GM21528 (cell line): Measurements from ENCODE around the gene RBM12.

Experiments used
- ATAC-seq: cut with Tn5 transposase; IDR thresholded peaks from one replicate; pipeline ENCODE4 v1.9.1; 2021; ENCODE audit warnings: mild to moderate bottlenecking, moderate library complexity; ENCODE audit not compliant: unreplicated experiment, low FRiP score

RBM12 gene

DNA sequence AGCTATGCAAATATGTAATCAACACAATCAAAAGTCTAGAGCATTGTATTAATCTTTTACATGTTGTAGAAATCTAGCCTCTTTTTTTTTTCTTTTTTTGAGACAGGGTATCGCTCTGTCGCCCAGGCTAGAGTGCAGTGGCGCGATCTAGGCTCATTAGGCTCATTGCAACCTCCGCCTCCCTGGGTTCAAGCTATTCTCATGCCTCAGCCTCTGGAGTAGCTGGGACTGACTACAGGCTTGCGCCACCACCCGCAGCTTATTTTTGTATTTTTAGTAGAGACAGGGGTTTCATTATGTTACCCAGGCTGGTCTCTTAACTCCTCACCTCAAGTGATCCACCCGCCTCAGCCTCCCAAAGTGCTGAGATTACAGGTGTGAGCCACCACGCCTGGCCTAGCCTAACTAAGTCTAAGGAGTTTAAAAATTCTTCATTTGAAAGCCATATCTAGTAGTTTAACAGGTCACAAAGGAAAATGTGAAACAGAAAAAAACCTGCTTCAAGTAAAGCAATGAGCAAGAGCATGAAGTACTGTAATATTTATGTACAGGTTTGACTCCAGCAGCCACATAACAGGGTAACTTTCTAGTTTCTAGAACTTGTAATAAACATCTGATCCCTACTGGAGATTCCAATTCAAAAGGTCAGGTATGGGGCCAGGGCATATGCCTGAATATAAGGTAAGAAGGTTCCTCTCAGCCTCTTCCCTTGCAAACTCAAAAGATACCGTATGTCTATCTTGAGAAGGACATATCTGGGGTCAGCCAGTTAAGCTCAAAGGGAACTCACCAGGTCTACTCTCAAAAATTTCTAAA, 4.4 kb downstream of the RBM12 start:
- ATAC-seq: no peak

- ATAC-seq: no peak
These were observed 7.4 kb downstream of the RBM12 start for GRCh38 chr20:35657271-35657670.

DNA sequence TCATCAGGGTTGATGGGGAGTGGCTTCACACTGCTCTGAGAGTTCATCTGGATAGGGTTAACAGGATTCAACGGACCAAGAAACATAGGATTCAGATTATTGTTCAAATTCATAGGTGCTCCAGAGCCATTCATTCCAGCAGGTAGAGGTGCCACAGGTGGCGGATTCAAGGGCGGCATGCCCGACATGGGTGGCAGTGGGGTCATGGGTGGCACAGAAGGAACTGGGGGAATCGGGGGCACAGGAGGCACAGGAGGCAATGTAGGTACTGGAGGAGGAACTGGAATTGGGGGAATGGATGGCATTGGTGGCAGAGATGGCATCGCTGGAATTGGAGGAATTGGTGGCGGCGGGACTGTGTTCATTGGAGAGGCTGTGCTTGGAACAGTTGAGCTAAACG, 10.3 kb downstream of the RBM12 start:
- no peak for ATAC-seq

- no peak for ATAC-seq
These were observed 10.8 kb downstream of the RBM12 start for GRCh38 chr20:35653893-35654292.

- ATAC-seq: no peak
These were observed 11.3 kb downstream of the RBM12 start for GRCh38 chr20:35653430-35653734.

GRCh38 chr20:35652641-35653429, 11.9 kb downstream of the RBM12 start:
- ATAC-seq: no peak

- no peak for ATAC-seq
These were observed 12.7 kb downstream of the RBM12 start for GRCh38 chr20:35651958-35652357.

GRCh38 chr20:35650632-35651031, 14.1 kb downstream of the RBM12 start:
- ATAC-seq: no peak

GRCh38 chr20:35648836-35649235, 15.9 kb downstream of the RBM12 start:
- ATAC-seq: no peak

- ATAC-seq: no peak
These were observed 19.9 kb downstream of the RBM12 start for GRCh38 chr20:35644806-35645205.

DNA sequence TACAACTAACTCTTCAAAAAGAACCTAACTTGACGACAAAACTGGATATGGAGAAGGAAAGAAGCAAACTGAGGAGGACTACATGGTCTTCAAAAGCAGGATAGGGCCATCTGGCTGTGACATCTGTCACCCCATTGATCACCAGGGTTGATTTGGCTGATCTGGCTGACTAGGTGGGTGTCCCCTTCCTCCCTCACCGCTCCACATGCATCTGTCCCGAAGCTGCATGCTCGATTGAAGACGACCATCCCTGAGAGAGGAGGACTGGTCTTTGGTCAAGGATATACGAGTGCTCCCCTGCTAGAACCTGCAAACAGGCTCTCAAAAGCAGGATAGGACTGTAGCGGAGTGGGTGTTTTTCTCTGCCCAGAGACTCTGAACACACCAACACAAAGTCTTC, 21.7 kb downstream of the RBM12 start:
- no peak for ATAC-seq

GRCh38 chr20:35641743-35642142, 23.0 kb downstream of the RBM12 start:
- no peak for ATAC-seq

DNA sequence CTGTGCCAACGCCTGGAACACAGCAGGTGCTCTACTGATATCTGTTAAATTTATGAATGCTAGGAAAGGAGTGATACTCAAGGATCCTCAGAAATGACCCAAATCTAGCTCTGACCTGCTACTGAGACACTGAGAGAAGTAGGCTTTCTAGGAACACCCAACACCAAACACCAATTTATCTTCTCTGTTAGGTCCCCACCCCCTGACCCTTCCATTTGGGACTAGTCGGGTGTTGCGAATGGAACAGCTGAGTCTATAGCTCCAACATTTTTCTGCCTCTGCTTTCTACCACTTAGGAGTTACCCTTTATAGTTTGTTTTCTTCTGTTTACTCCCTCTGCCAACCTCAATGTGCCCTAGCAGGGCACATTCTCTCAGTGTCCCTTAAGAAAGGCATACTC, 24.0 kb downstream of the RBM12 start:
- ATAC-seq: no peak

GRCh38 chr20:35638751-35639150, 25.9 kb downstream of the RBM12 start:
- no peak for ATAC-seq

DNA sequence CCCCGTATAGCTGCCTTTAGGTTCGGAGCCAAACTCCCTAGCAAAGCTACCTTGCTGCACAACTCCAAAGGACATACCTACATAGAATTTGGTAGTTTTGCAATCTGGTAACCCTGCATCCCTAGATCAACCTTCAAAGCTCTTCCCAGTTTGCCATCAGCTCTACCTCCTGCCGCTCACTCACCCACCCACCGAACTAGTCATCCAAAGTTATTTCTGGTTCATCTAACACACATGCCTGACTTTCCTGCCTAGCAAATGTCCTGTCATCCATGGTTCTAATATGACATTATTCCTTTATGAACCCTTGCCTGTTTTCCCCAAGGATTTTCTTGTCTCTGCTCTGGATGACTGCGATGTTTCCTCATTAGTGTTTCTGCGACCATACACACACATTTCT, 27.4 kb downstream of the RBM12 start:
- no peak for ATAC-seq

DNA sequence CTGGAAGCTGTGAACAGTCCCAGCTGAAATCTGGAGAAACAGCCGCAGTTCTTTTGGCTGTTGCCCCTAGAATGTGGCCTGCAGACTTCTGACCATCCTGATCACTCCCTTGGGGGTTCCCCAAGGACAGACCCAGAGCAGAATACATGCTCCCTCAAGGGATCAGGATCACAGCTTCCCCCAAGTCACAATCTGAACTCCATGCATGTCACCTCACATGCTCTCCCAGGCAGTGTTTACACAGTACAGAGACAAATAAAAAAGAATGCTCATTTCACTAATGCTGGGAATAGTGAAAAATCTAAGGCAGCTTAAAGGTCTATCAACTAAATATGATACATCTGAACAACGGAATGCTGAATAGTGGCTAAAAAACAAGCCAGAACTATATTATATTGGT, 28.6 kb downstream of the RBM12 start:
- no peak for ATAC-seq

DNA sequence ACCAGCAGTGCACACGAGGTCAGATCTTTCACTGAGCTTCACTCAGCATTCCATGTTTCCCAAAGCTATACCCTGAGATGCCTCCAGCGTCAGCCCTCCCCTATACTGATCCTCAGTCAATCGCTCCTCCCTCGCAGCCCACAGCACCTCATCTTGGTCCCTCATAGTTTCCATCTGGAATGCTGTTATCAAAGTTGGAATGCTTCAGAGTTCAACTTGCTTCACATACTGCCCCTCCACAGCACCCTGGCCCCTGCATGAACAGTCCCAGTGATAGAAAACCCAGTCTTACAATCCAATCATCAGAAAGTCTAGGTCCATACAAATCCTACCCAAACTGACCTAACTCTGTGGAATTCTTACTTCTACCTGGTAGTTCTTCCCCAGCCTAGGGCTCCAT, 29.0 kb downstream of the RBM12 start:
- ATAC-seq: no peak

- no peak for ATAC-seq
These were observed 32.1 kb downstream of the RBM12 start for GRCh38 chr20:35632539-35633115.

DNA sequence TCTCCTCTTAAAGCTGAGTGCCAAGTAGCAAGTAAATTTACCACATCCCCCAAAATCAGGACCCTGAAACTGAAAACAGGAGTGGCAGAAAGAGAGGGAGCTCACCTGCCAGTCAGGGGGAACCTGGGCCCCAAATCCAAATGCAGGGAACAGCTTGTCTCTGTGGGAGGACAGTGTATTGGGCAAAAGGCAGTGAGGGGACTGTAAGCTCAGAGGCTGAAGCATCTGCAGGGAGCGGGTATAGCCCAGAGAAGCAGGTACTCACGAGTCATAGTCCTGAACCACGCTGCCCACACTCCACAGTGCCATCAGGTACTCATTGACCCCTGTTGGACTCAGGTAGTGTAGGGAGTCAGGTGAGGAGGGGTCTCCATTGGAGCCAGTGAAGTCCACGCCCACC, 34.1 kb downstream of the RBM12 start:
- no peak for ATAC-seq

GRCh38 chr20:35629427-35630145, 35.1 kb downstream of the RBM12 start:
- ATAC-seq: no peak

DNA sequence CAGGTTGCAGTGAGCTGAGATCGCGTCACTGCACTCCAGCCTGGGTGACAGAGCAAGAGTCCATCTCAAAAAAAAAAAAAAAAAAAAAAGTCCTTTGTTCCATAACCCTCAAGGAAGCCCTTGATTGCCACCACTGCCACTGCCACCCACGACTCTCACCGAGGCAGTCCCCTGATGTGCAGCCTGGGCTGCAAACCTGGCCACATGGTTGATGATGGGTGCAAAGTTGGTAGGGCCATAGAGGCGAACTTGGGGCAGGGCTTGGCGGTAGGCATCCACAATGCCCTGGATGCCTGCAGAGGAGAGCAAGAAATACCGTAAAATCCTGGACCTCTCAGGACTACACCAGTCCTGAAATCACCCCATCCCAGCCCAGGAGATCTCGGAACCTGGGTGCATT, 37.6 kb downstream of the RBM12 start:
- no peak for ATAC-seq
